ENCODE results near the gene PRX. TPM values are rescaled to one million over a fixed set of nuclear protein-coding genes. Genes with fewer than 3 reads are reported as not detected.
A peak's percentile ranks its signal among the peaks of the same experiment; 100 is the strongest.

The PRX gene
- total and polyA plus RNA-seq, 2 of the 13 experiments (the other 11 are each of a cell fraction or from before 2014, with no cell fraction given) = 0.66 TPM

DNA sequence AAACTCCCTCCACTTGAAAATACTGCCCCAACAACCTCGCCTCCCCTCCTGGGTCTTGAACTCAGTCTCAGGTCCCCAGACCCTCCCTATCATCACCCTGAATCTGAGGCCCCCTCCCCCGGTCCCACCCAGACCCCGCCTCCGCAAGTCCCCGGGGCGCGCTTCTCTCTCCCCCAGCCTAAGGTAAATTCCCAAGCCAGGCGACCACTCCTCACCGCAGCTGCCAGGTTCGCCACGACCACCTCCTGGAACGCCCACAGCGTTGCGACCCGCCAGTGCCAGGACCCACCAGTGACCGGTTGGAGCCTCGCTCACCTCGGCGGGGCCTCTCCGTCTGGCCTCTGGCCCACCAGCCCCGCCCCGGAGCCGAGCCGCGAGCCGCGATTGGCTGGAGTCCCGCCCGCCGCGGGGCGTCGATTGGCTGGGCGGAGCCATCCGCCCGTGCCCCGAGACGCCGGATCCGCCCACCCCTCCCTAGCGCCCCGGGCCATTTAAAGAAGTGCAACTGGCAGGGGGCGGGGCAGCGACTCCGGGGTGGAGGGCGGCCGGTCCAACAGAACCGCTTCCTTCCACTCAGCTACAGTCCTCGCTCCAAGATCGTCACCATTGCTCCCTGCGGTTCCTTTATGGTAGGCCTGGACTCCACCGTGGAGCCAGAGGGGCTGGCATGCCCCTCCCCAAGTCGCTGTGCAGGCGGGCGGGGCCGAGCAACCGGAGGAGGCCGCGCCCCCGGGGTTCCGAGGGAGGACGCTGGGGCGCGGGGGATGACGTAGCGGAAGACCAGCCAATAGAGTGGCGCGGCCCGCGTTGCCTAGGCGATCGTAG, 31.0 kb upstream of the PRX start, which contains the start of gene SERTAD3 (continued):
- TF ChIP-seq, protein P1, sequence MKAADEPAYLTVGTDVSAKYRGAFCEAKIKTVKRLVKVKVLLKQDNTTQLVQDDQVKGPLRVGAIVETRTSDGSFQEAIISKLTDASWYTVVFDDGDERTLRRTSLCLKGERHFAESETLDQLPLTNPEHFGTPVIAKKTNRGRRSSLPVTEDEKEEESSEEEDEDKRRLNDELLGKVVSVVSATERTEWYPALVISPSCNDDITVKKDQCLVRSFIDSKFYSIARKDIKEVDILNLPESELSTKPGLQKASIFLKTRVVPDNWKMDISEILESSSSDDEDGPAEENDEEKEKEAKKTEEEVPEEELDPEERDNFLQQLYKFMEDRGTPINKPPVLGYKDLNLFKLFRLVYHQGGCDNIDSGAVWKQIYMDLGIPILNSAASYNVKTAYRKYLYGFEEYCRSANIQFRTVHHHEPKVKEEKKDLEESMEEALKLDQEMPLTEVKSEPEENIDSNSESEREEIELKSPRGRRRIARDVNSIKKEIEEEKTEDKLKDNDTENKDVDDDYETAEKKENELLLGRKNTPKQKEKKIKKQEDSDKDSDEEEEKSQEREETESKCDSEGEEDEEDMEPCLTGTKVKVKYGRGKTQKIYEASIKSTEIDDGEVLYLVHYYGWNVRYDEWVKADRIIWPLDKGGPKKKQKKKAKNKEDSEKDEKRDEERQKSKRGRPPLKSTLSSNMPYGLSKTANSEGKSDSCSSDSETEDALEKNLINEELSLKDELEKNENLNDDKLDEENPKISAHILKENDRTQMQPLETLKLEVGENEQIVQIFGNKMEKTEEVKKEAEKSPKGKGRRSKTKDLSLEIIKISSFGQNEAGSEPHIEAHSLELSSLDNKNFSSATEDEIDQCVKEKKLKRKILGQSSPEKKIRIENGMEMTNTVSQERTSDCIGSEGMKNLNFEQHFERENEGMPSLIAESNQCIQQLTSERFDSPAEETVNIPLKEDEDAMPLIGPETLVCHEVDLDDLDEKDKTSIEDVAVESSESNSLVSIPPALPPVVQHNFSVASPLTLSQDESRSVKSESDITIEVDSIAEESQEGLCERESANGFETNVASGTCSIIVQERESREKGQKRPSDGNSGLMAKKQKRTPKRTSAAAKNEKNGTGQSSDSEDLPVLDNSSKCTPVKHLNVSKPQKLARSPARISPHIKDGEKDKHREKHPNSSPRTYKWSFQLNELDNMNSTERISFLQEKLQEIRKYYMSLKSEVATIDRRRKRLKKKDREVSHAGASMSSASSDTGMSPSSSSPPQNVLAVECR (CRISPR knock-in tag; IDR thresholded peaks at IDR 0.05; ENCODE audit: borderline replicate concordance) = peak; percentile 91
- TF ChIP-seq ZNF777 (CRISPR knock-in tag; IDR thresholded peaks at IDR 0.05) (peak; percentile 93), NCOR1 (IDR thresholded peaks at IDR 0.05; ENCODE audit: borderline replicate concordance, low read length) (peak; percentile 30; the same call in 1 of the 2 replicates), ZNF160 (CRISPR knock-in tag; IDR thresholded peaks at IDR 0.05) (peak; percentile 68; the same call in 1 of the 2 replicates), ATF7 (IDR thresholded peaks at IDR 0.05) (no peak), ATF7 (CRISPR knock-in tag; IDR thresholded peaks at IDR 0.05) (0 out of 2 replicates have a peak, but pooled peaks have one; percentile 14), ZFY (CRISPR knock-in tag; IDR thresholded peaks at IDR 0.05) (peak; percentile 77), MYC (CRISPR knock-in tag; IDR thresholded peaks at IDR 0.05; ENCODE audit: borderline replicate concordance) (peak; percentile 46; the same call in 1 of the 2 replicates), TAF1 (CRISPR knock-in tag; IDR thresholded peaks at IDR 0.05) (peak; percentile 90), YY1 (IDR thresholded peaks at IDR 0.05; ENCODE audit: insufficient read depth, insufficient replicate concordance, low read depth, low read length) (peak; percentile 29), TGIF2 (CRISPR knock-in tag; IDR thresholded peaks at IDR 0.05) (peak; percentile 20; the same call in 1 of the 2 replicates), ZIK1 (CRISPR knock-in tag; IDR thresholded peaks at IDR 0.05; ENCODE audit: borderline replicate concordance, low read depth) (peak; percentile 33; the same call in 1 of the 2 replicates), RCOR2 (CRISPR knock-in tag; IDR thresholded peaks at IDR 0.05) (no peak), ZBTB7A (CRISPR knock-in tag; IDR thresholded peaks at IDR 0.05) (peak; percentile 83), NFKB2 (CRISPR knock-in tag; IDR thresholded peaks at IDR 0.05; ENCODE audit: borderline replicate concordance) (peak; percentile 62; the same call in 1 of the 2 replicates), ARNTL (CRISPR knock-in tag; IDR thresholded peaks at IDR 0.05) (peak; percentile 69; the same call in 1 of the 2 replicates), HIVEP1 (CRISPR knock-in tag; IDR thresholded peaks at IDR 0.05) (peak; percentile 88), ELF3 (CRISPR knock-in tag; IDR thresholded peaks at IDR 0.05) (0 out of 2 replicates have a peak, but pooled peaks have one; percentile 33), PAX8 (CRISPR knock-in tag; IDR thresholded peaks at IDR 0.05; ENCODE audit: borderline replicate concordance) (no peak), EED (CRISPR knock-in tag; IDR thresholded peaks at IDR 0.05) (no peak)
- TF ChIP-seq, protein P2, sequence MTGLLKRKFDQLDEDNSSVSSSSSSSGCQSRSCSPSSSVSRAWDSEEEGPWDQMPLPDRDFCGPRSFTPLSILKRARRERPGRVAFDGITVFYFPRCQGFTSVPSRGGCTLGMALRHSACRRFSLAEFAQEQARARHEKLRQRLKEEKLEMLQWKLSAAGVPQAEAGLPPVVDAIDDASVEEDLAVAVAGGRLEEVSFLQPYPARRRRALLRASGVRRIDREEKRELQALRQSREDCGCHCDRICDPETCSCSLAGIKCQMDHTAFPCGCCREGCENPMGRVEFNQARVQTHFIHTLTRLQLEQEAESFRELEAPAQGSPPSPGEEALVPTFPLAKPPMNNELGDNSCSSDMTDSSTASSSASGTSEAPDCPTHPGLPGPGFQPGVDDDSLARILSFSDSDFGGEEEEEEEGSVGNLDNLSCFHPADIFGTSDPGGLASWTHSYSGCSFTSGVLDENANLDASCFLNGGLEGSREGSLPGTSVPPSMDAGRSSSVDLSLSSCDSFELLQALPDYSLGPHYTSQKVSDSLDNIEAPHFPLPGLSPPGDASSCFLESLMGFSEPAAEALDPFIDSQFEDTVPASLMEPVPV (CRISPR knock-in tag; IDR thresholded peaks at IDR 0.05) = peak; percentile 65

All from HepG2 (cell line).